HCT116 (cell line): ENCODE measurements around the gene TOLLIP.

Source experiments
- CEBPB ChIP-seq: IDR thresholded peaks from 2 replicates; pipeline ENCODE4 v1.6.1; 2012; ENCODE audit warnings: low read depth
- EGR1 ChIP-seq: IDR thresholded peaks from 2 replicates; pipeline ENCODE4 v1.6.1; 2012; ENCODE audit warnings: low read depth
- EZH2 ChIP-seq: fragments of 200-600 bp; sonication (generic); IDR thresholded peaks from 2 replicates; pipeline ENCODE4 v1.6.1; 2017; ENCODE audit warnings: antibody characterized with exemption, mixed run types
- JUND ChIP-seq: IDR thresholded peaks from 2 replicates; pipeline ENCODE4 v1.6.1; 2012
- POLR2A ChIP-seq: IDR thresholded peaks from 2 replicates; pipeline ENCODE4 v1.7.0; 2011; ENCODE audit warnings: borderline replicate concordance; ENCODE audit not compliant: insufficient read depth, insufficient read length; ENCODE audit errors: extremely low read depth
- POLR2AphosphoS5 ChIP-seq: IDR thresholded peaks from 2 replicates; pipeline ENCODE4 v1.6.1; 2011; ENCODE audit warnings: mild to moderate bottlenecking, low read depth, low read length, moderate library complexity
- RAD21 ChIP-seq: IDR thresholded peaks from 2 replicates; pipeline ENCODE4 v1.6.1; 2012; ENCODE audit warnings: low read depth, mild to moderate bottlenecking
- SP1 ChIP-seq: IDR thresholded peaks from 2 replicates; pipeline ENCODE4 v1.6.1; 2012; ENCODE audit warnings: low read depth
- ZFX ChIP-seq: fragments of 450-650 bp; IDR thresholded peaks from 2 replicates; pipeline ENCODE4 v1.6.1; 2017
- ZNF274 ChIP-seq: fragments of 200-500 bp; sonication (Bioruptor generic); IDR thresholded peaks from 2 replicates; pipeline ENCODE4 v1.6.1; 2014; ENCODE audit warnings: mild to moderate bottlenecking, low read depth, low read length, inconsistent platforms
- TF ChIP-seq, protein P1 (sequence below), 3 experiments: fragments of 200-600 bp in 1 of 3; sonication (generic) in 1 of 3; IDR thresholded peaks in 2 of 3; conservative IDR thresholded peaks in 1 of 3; 2 replicates each; pipeline ENCODE4 v1.5.1; 2012 to 2017; ENCODE audit warnings: low read depth in 2 of 3, low read length in 2 of 3, antibody characterized with exemption in 1 of 3, borderline replicate concordance in 1 of 3, control low read depth in 1 of 3, mild to moderate bottlenecking in 1 of 3, mixed read lengths in 1 of 3, mixed run types in 1 of 3, moderate library complexity in 1 of 3; ENCODE audit not compliant: insufficient read depth in 1 of 3
- TF ChIP-seq, protein P2 (sequence below): IDR thresholded peaks from 2 replicates; pipeline ENCODE4 v1.6.1; 2012

DNA sequence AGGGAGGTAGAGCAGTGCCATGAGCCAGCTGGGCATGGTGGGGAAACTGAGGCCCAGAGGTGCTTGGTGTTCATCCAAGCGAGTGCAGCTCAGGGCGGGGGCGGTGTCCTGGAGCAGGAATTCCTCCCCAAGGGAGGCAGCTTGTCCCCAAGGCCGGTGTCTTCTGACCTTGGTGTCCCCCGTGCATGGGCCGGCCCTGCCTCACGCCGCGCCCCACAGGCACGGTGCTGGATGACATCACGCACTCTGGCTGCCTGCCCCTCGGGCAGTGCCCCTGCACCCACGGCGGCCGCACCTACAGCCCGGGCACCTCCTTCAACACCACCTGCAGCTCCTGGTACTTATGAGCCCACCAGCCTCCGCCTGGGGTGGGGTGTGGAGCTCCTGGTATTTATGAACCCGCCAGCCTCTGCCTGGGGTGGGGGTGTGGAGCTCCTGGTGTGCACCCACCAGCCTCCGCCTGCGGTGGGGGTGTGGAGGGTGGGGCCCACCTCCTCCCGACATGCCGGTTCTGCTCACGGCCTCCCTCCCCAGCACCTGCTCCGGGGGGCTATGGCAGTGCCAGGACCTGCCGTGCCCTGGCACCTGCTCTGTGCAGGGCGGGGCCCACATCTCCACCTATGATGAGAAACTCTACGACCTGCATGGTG lies 79.8 kb downstream of the TOLLIP start:
- TF ChIP-seq ZFX (no peak), ZNF274 (no peak), POLR2AphosphoS5 (no peak), SP1 (no peak), CEBPB (no peak), POLR2A (no peak), EZH2 (no peak), EGR1 (no peak), JUND (no peak), RAD21 (no peak)
- TF ChIP-seq, protein P1, sequence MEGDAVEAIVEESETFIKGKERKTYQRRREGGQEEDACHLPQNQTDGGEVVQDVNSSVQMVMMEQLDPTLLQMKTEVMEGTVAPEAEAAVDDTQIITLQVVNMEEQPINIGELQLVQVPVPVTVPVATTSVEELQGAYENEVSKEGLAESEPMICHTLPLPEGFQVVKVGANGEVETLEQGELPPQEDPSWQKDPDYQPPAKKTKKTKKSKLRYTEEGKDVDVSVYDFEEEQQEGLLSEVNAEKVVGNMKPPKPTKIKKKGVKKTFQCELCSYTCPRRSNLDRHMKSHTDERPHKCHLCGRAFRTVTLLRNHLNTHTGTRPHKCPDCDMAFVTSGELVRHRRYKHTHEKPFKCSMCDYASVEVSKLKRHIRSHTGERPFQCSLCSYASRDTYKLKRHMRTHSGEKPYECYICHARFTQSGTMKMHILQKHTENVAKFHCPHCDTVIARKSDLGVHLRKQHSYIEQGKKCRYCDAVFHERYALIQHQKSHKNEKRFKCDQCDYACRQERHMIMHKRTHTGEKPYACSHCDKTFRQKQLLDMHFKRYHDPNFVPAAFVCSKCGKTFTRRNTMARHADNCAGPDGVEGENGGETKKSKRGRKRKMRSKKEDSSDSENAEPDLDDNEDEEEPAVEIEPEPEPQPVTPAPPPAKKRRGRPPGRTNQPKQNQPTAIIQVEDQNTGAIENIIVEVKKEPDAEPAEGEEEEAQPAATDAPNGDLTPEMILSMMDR (IDR thresholded peaks at IDR 0.05 in 2 of 3, conservative IDR thresholded peaks at IDR 0.05 in 1 of 3; ENCODE audit: borderline replicate concordance in 1 of 3, insufficient read depth in 1 of 3, low read depth in 2 of 3, low read length in 2 of 3) = no peak
- TF ChIP-seq, protein P2, sequence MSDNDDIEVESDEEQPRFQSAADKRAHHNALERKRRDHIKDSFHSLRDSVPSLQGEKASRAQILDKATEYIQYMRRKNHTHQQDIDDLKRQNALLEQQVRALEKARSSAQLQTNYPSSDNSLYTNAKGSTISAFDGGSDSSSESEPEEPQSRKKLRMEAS = no peak
